GM12878 (cell line): Measurements from ENCODE around the gene C1GALT1C1. TPM values are rescaled to one million over a fixed set of nuclear protein-coding genes. Genes with fewer than 3 reads are reported as not detected.

ENCODE experiments used
- ATAC-seq: fragments of 200-7000 bp; cut with Tn5 transposase; 3 replicates; pipeline ENCODE4 v1.9.1; 2020; ENCODE audit warnings: mild to moderate bottlenecking, moderate library complexity
- BruUV-seq: library from RNA; stranded (reverse); fragments of 400-500 nt; replicated peaks from 2 replicates; lab custom pipeline; 2021; lab: Mats Ljungman, UMichigan
- CTCF ChIA-PET: fragments of 300-600 bp; sonication (Branson Sonifier 250); formaldehyde crosslinking; extraction: SDS; loops from one replicate; lab custom pipeline; 2021; ENCODE audit warnings: inconsistent platforms; lab: Yijun Ruan, JAX
- POLR2A ChIA-PET: fragments of 350-600 bp; formaldehyde crosslinking; extraction: SDS; loops from one replicate; lab custom pipeline; 2021; ENCODE audit warnings: inconsistent platforms; lab: Charles Lee
- RAD21 ChIA-PET: fragments of 300-600 bp; sonication (Branson Sonifier 250); formaldehyde crosslinking; loops from one replicate; lab custom pipeline; 2023; ENCODE audit warnings: antibody characterized with exemption; ENCODE audit not compliant: unreplicated experiment; lab: Charles Lee
- SMC1A ChIA-PET: fragments of 300-600 bp; sonication (Branson Sonifier 250); formaldehyde crosslinking; loops from one replicate; lab custom pipeline; 2023; ENCODE audit not compliant: unreplicated experiment, uncharacterized antibody; lab: Charles Lee
- DNase-seq: peaks from one replicate; pipeline ENCODE4 v3.0.0-alpha.2; 2011; ENCODE audit warnings: low read depth, low spot score
- FAIRE-seq: peaks from 3 replicates; lab custom pipeline; 2011; peaks lifted over from hg19 to GRCh38; lab: Jason Lieb, UNC
- H2AFZ ChIP-seq: 2 replicates; pipeline ENCODE4 v1.6.0; 2011; ENCODE audit warnings: low read depth, low read length, control low read depth; ENCODE audit not compliant: control insufficient read depth
- H3K27ac ChIP-seq: 2 replicates; pipeline ENCODE4 v1.5.1; 2011; ENCODE audit warnings: control low read depth; ENCODE audit not compliant: control insufficient read depth, insufficient read depth
- H3K27me3 ChIP-seq, 2 experiments: replicated peaks in 1 of 2; 2 replicates each; pipeline versions ENCODE4 v1.6.0 to v1.6.1; 2011; ENCODE audit warnings: low read length in 1 of 2; ENCODE audit not compliant: control insufficient read depth in 2 of 2, insufficient read depth in 2 of 2
- H3K36me3 ChIP-seq, 2 experiments: 2 replicates each; pipeline ENCODE4 v1.5.1; 2011; ENCODE audit warnings: low read length in 1 of 2; ENCODE audit not compliant: control insufficient read depth in 2 of 2, insufficient read depth in 2 of 2
- H3K4me1 ChIP-seq: 2 replicates; pipeline ENCODE4 v1.6.1; 2011; ENCODE audit warnings: mild to moderate bottlenecking, low read length, moderate library complexity, mixed read lengths; ENCODE audit not compliant: control insufficient read depth, insufficient read depth
- H3K4me2 ChIP-seq: 2 replicates; pipeline ENCODE4 v1.6.0; 2011; ENCODE audit warnings: control low read depth; ENCODE audit not compliant: control insufficient read depth, insufficient read depth
- H3K4me3 ChIP-seq: fragments of 200-600 bp; sonication (generic); 2 replicates; pipeline ENCODE4 v1.5.1; 2016
- H3K79me2 ChIP-seq: 2 replicates; pipeline ENCODE4 v1.6.0; 2011; ENCODE audit warnings: low read length; ENCODE audit not compliant: control insufficient read depth, insufficient read depth
- H3K9ac ChIP-seq: 2 replicates; pipeline ENCODE4 v1.8.0; 2011; ENCODE audit warnings: low read length, control low read depth, mixed read lengths; ENCODE audit not compliant: control insufficient read depth, insufficient read depth
- H3K9me3 ChIP-seq: replicated peaks from 3 replicates; pipeline ENCODE4 v1.5.1; 2011; ENCODE audit warnings: mild to moderate bottlenecking, low read length; ENCODE audit not compliant: control insufficient read depth, insufficient read depth
- H4K20me1 ChIP-seq: 2 replicates; pipeline ENCODE4 v1.6.0; 2011; ENCODE audit not compliant: control insufficient read depth, insufficient read depth
- BCLAF1 ChIP-seq: fragments of 450-650 bp; IDR thresholded peaks from 2 replicates; pipeline ENCODE4 v1.6.1; 2017; ENCODE audit warnings: antibody characterized with exemption, mild to moderate bottlenecking, moderate library complexity
- BHLHE40 ChIP-seq, 2 experiments: fragments of 450-650 bp in 1 of 2; IDR thresholded peaks; 2 replicates each; pipeline ENCODE4 v1.6.1; 2011 to 2017; ENCODE audit warnings: low read depth in 2 of 2, borderline replicate concordance in 1 of 2, improper control_type of control experiment in 1 of 2, low read length in 1 of 2, mild to moderate bottlenecking in 1 of 2
- ETV6 ChIP-seq, 2 experiments: fragments of 450-650 bp in 1 of 2; IDR thresholded peaks in 1 of 2; conservative IDR thresholded peaks in 1 of 2; 2 replicates each; pipeline ENCODE4 v1.6.1; 2014; ENCODE audit warnings: antibody characterized with exemption in 1 of 2, borderline replicate concordance in 1 of 2, low read depth in 1 of 2, mild to moderate bottlenecking in 1 of 2, moderate library complexity in 1 of 2
- FOS ChIP-seq: IDR thresholded peaks from 3 replicates; pipeline ENCODE4 v1.6.1; 2011; ENCODE audit warnings: borderline replicate concordance; ENCODE audit not compliant: insufficient read length; ENCODE audit errors: extremely low read depth
- PAX5 ChIP-seq: IDR thresholded peaks from 2 replicates; pipeline ENCODE4 v1.6.1; 2011; ENCODE audit warnings: low read depth, low read length, borderline replicate concordance
- PML ChIP-seq: IDR thresholded peaks from 2 replicates; pipeline ENCODE4 v1.6.1; 2012; ENCODE audit warnings: low read length, inconsistent platforms
- RBBP5 ChIP-seq: fragments of 200-600 bp; sonication (generic); conservative IDR thresholded peaks from 2 replicates; pipeline ENCODE4 v1.6.1; 2016
- TCF12 ChIP-seq: IDR thresholded peaks from 2 replicates; pipeline ENCODE4 v1.6.1; 2011; ENCODE audit warnings: low read depth, mild to moderate bottlenecking, low read length
- WGBS: methylation state at CpG from one replicate; pipeline ENCODE4 v1.1.6; 2016; ENCODE audit warnings: low lambda C conversion rate; ENCODE audit not compliant: insufficient replicate concordance, insufficient coverage; ENCODE audit errors: missing lambda C conversion rate; 5-methylcytosine and 5-hydroxymethylcytosine counted together
- in situ Hi-C: fragments of 300-500 bp; cut with MboI; formaldehyde crosslinking; loops from 9 replicates; pipeline ENCODE4 v1.14.3; 2018; ENCODE audit warnings: mixed read lengths
- intact Hi-C: fragments of 100-400 bp; cut with micrococcal nuclease; formaldehyde crosslinking; loops from one replicate; pipeline ENCODE4 v1.14.2; 2022; ENCODE audit not compliant: unreplicated experiment
- polyA plus RNA-seq, 11 experiments: library from polyadenylated mRNA; depleted of rRNA in 4 of 11; unstranded in 6 of 11; stranded (reverse) in 5 of 11; fragments of >200 nt; fragmentation: Nextera tagmentation in 4 of 11; fragmentation: Illumina TruSeq in 1 of 11; extraction: Ambion mirVana in 4 of 11; extraction: Trizol in 1 of 11; gene quantifications; 1 replicate in 1 of 11; 2 replicates in 10 of 11; pipeline versions ENCODE4 v1.2.1 to v1.2.3, GENCODE V29; 2011 to 2016; ENCODE audit warnings: inconsistent platforms in 2 of 11, missing spikeins in 2 of 11, low read depth in 1 of 11
- total RNA-seq, 4 experiments: library from RNA; depleted of rRNA in 3 of 4; stranded (reverse); fragments of >200 nt in 3 of 4; fragmentation: Illumina TruSeq in 1 of 4; extraction: Trizol in 1 of 4; gene quantifications; 2 replicates each; pipeline versions ENCODE4 v1.2.1 to v1.2.3, GENCODE V29; 2013 to 2021

C1GALT1C1 gene
- total and polyA plus RNA-seq, 10 of the 15 experiments (the other 5 are each of a cell fraction or from before 2014, with no cell fraction given), result 11.6 to 71.7 (median 22.5) TPM

- no peaks in the 10 kb centered on the region for H3K27me3 ChIP-seq
- DNase-seq, result no peak
- peaks cover 10% of the 10 kb centered on the region for H3K79me2 ChIP-seq
- no peak for ATAC-seq
- H3K9ac ChIP-seq, result no peak overlapping the region
- no peaks in the 10 kb centered on the region for H4K20me1 ChIP-seq
- no peaks in the 10 kb centered on the region; the same call in 1 of the 2 replicates for H3K4me1 ChIP-seq
- POLR2A ChIA-PET, result interaction anchor here (1.8 kb wide), 1 partner anchor 21 kb away, joined by 4 read pairs; the partner anchor contains the start of gene MCTS1
- intact Hi-C loops (no loop called here), in situ Hi-C loops (no loop called here)
- no peak overlapping the region for H3K27ac ChIP-seq
- TF ChIP-seq RBBP5 (no peak), PAX5 (no peak), TCF12 (no peak), FOS (no peak), BHLHE40 (IDR thresholded peaks at IDR 0.05; ENCODE audit: borderline replicate concordance in 1 of 2, low read depth in 2 of 2, low read length in 1 of 2) (no peak), PML (no peak), BCLAF1 (no peak), ETV6 (conservative IDR thresholded peaks at IDR 0.05 in 1 of 2, IDR thresholded peaks at IDR 0.05 in 1 of 2; ENCODE audit: borderline replicate concordance in 1 of 2, low read depth in 1 of 2) (no peak)
- 0 out of 2 replicates have a peak overlapping the region, but pooled peaks have one; percentile 8 for H3K4me3 ChIP-seq
- SMC1A ChIA-PET, result interaction anchor here (2.2 kb wide), 1 partner anchor 21 kb away, joined by 6 read pairs; the partner anchor contains the start of gene MCTS1
- no peaks in the 10 kb centered on the region; a peak in 1 of 4 replicates for H3K36me3 ChIP-seq
- no peak overlapping the region; the same call in 1 of the 2 replicates for H3K4me2 ChIP-seq
- CTCF ChIA-PET, result no interaction called here
- peak; percentile 70 for FAIRE-seq
- RAD21 ChIA-PET, result no interaction called here
- H2AFZ ChIP-seq, result no peak overlapping the region
- BruUV-seq, result no TSS peak
- no peaks in the 10 kb centered on the region for H3K9me3 ChIP-seq
- 25% methylated on average over 2 of the region's 2 CpGs for WGBS
Observed at GRCh38 chrX:120625371-120625770, 4.5 kb downstream of the C1GALT1C1 start.
